Nephron progenitor cell (in vitro differentiated cells): ENCODE measurements around the gene FOXP1.

Experiments
- DNase-seq: peaks from one replicate; pipeline ENCODE4 v3.0.0; 2021
- H3K27ac Mint-ChIP-seq: 2 replicates; pipeline ENCODE4 v1.8.0; 2021; ENCODE audit warnings: mild to moderate bottlenecking, moderate library complexity, mixed read lengths
- H3K27me3 Mint-ChIP-seq: 2 replicates; pipeline ENCODE4 v1.8.0; 2021; ENCODE audit warnings: mild to moderate bottlenecking, low read depth, mixed read lengths; ENCODE audit not compliant: poor library complexity
- H3K36me3 Mint-ChIP-seq: 2 replicates; pipeline ENCODE4 v1.8.0; 2021; ENCODE audit warnings: low read depth, mixed read lengths
- H3K4me1 Mint-ChIP-seq: 2 replicates; pipeline ENCODE4 v1.8.0; 2021; ENCODE audit warnings: mixed read lengths
- H3K4me3 Mint-ChIP-seq: 2 replicates; pipeline ENCODE4 v1.8.0; 2021; ENCODE audit warnings: mild to moderate bottlenecking, moderate library complexity, mixed read lengths
- H3K9me3 Mint-ChIP-seq: 2 replicates; pipeline ENCODE4 v1.8.0; 2021; ENCODE audit warnings: mild to moderate bottlenecking, moderate library complexity, mixed read lengths
- CTCF ChIP-seq: fragments of 200-600 bp; sonication (generic); IDR thresholded peaks from 2 replicates; pipeline ENCODE4 v1.5.0; 2021; ENCODE audit warnings: antibody characterized with exemption

FOXP1 gene

GRCh38 chr3:71254281-71255057, 329.1 kb downstream of the FOXP1 start:
- Mint-ChIP-seq H3K27me3 (peaks cover 2% of the 10 kb centered on the region), H3K27ac (no peak overlapping the region), H3K4me1 (peaks cover 38% of the 10 kb centered on the region), H3K36me3 (peaks cover 16% of the 10 kb centered on the region), H3K9me3 (no peaks in the 10 kb centered on the region), H3K4me3 (no peak overlapping the region)
- TF ChIP-seq CTCF = no peak
- DNase-seq = no peak

GRCh38 chr3:71253169-71253568, 330.4 kb downstream of the FOXP1 start:
- H3K27ac Mint-ChIP-seq = no peak overlapping the region

GRCh38 chr3:71252466-71252865, 331.1 kb downstream of the FOXP1 start:
- H3K27ac Mint-ChIP-seq = no peak overlapping the region
- H3K9me3 Mint-ChIP-seq = no peaks in the 10 kb centered on the region
- DNase-seq = no peak
- H3K4me3 Mint-ChIP-seq = no peak overlapping the region
- TF ChIP-seq CTCF = no peak
- H3K36me3 Mint-ChIP-seq = peaks cover 14% of the 10 kb centered on the region
- H3K4me1 Mint-ChIP-seq = peaks cover 36% of the 10 kb centered on the region
- H3K27me3 Mint-ChIP-seq = peaks cover 2% of the 10 kb centered on the region

More at GRCh38 chr3:71253169-71253568, 330.4 kb downstream of the FOXP1 start:
- Mint-ChIP-seq H3K36me3 (peaks cover 14% of the 10 kb centered on the region), H3K4me1 (peaks cover 32% of the 10 kb centered on the region), H3K27me3 (peaks cover 2% of the 10 kb centered on the region), H3K9me3 (no peaks in the 10 kb centered on the region), H3K4me3 (no peak overlapping the region)
- no peak for TF ChIP-seq CTCF
- no peak for DNase-seq

- DNase-seq = no peak
- Mint-ChIP-seq H3K4me3 (no peak overlapping the region), H3K36me3 (peaks cover 14% of the 10 kb centered on the region), H3K27me3 (peaks cover 2% of the 10 kb centered on the region), H3K9me3 (no peaks in the 10 kb centered on the region), H3K27ac (no peak overlapping the region), H3K4me1 (peaks cover 48% of the 10 kb centered on the region)
- TF ChIP-seq CTCF = no peak
Measured at GRCh38 chr3:71251156-71251775, 332.3 kb downstream of the FOXP1 start.

GRCh38 chr3:71250026-71250425, 333.5 kb downstream of the FOXP1 start:
- Mint-ChIP-seq H3K27ac (peak overlapping the region; percentile 48), H3K4me1 (peaks cover 51% of the 10 kb centered on the region), H3K4me3 (no peak overlapping the region), H3K36me3 (peaks cover 14% of the 10 kb centered on the region), H3K9me3 (no peaks in the 10 kb centered on the region), H3K27me3 (peaks cover 2% of the 10 kb centered on the region)
- no peak for TF ChIP-seq CTCF
- no peak for DNase-seq
